B cell (primary cell): ENCODE data around the gene SRSF1. TPM values are rescaled to one million over a fixed set of nuclear protein-coding genes. Genes with fewer than 3 reads are reported as not detected.

Experiments
- ATAC-seq: fragments of 200-7000 bp; cut with Tn5 transposase; one replicate; pipeline ENCODE4 v1.10.0; 2021; ENCODE audit warnings: low read depth, mild to moderate bottlenecking, moderate number of reproducible peaks, moderate library complexity
- CTCF ChIA-PET: fragments of 350-600 bp; sonication (Branson Sonifier 250); formaldehyde crosslinking; loops from one replicate; lab custom pipeline; 2021; ENCODE audit warnings: antibody characterized with exemption, inconsistent platforms; lab: Charles Lee
- POLR2A ChIA-PET: fragments of 350-600 bp; sonication (Branson Sonifier 250); formaldehyde crosslinking; loops from one replicate; lab custom pipeline; 2021; ENCODE audit warnings: antibody characterized with exemption; lab: Charles Lee
- DNase-seq: peaks from one replicate; pipeline ENCODE4 v3.0.0; 2013
- H2AFZ ChIP-seq: 2 replicates; pipeline ENCODE4 v1.6.1; 2012; ENCODE audit warnings: mild to moderate bottlenecking, low read depth, low read length; ENCODE audit not compliant: insufficient read depth, poor library complexity, severe bottlenecking
- H3K27ac ChIP-seq, 2 donors: 1 replicate in 1 of 2; 2 replicates in 1 of 2; pipeline ENCODE4 v1.5.1; 2012 to 2013; ENCODE audit warnings: low read length in 2 of 2, mild to moderate bottlenecking in 2 of 2, moderate library complexity in 1 of 2
- H3K27me3 ChIP-seq, 4 experiments: fragments of 200-600 bp in 1 of 4; sonication (generic) in 1 of 4; replicated peaks in 1 of 4; 1 replicate in 2 of 4; 2 replicates in 2 of 4; pipeline versions ENCODE4 v1.6.1 to v1.7.0; 2013 to 2016; ENCODE audit warnings: low read length in 3 of 4, mild to moderate bottlenecking in 2 of 4, mixed read lengths in 1 of 4, moderate library complexity in 1 of 4; ENCODE audit not compliant: insufficient read depth in 4 of 4, control insufficient read depth in 3 of 4; ENCODE audit errors: control extremely low read depth in 1 of 4
- H3K36me3 ChIP-seq, 2 experiments: replicated peaks in 1 of 2; 1 replicate in 1 of 2; 2 replicates in 1 of 2; pipeline versions ENCODE4 v1.6.1 to v1.7.1; 2013; ENCODE audit warnings: low read length in 1 of 2; ENCODE audit not compliant: insufficient read depth in 2 of 2, control insufficient read depth in 1 of 2; ENCODE audit errors: control extremely low read depth in 1 of 2, extremely low read depth in 1 of 2
- H3K4me1 ChIP-seq, 2 donors: fragments of 200-600 bp in 1 of 2; sonication (generic) in 1 of 2; 1 replicate in 1 of 2; 2 replicates in 1 of 2; pipeline versions ENCODE4 v1.5.1 to v1.6.1; 2013 to 2017; ENCODE audit warnings: low read length in 2 of 2; ENCODE audit not compliant: control insufficient read depth in 2 of 2, insufficient read depth in 2 of 2
- H3K4me2 ChIP-seq: replicated peaks from 2 replicates; pipeline ENCODE3; 2012; ENCODE audit warnings: mild to moderate bottlenecking, low read depth, low read length; ENCODE audit not compliant: poor library complexity, severe bottlenecking
- H3K4me3 ChIP-seq, 5 experiments: fragments of 200-600 bp in 1 of 5; sonication (generic) in 1 of 5; 1 replicate in 3 of 5; 2 replicates in 2 of 5; pipeline versions ENCODE4 v1.5.1 to v1.7.0; 2011 to 2016; ENCODE audit warnings: low read length in 4 of 5, mild to moderate bottlenecking in 4 of 5, low read depth in 2 of 5, control low read depth in 1 of 5, moderate library complexity in 1 of 5; ENCODE audit not compliant: insufficient read depth in 1 of 5; ENCODE audit errors: control extremely low read depth in 1 of 5, extremely low read depth in 1 of 5
- H3K79me2 ChIP-seq: fragments of 200-600 bp; sonication (generic); one replicate; pipeline ENCODE4 v1.6.0; 2016; ENCODE audit warnings: low read length; ENCODE audit not compliant: control insufficient read depth, insufficient read depth
- H3K9ac ChIP-seq: fragments of 200-600 bp; sonication (generic); 2 replicates; pipeline ENCODE4 v1.6.1; 2017; ENCODE audit warnings: mild to moderate bottlenecking, low read length, moderate library complexity
- H3K9me3 ChIP-seq, 3 donors: one replicate each; pipeline versions ENCODE4 v1.6.1 to v1.7.1; 2013; ENCODE audit warnings: low read length in 2 of 3; ENCODE audit not compliant: control insufficient read depth in 2 of 3, insufficient read depth in 1 of 3; ENCODE audit errors: control extremely low read depth in 1 of 3
- H4K20me1 ChIP-seq: 2 replicates; pipeline ENCODE4 v1.6.0; 2012; ENCODE audit warnings: mild to moderate bottlenecking, low read length; ENCODE audit not compliant: insufficient read depth, control insufficient read depth, poor library complexity, severe bottlenecking
- H3K27ac Mint-ChIP-seq: one replicate; pipeline ENCODE4 v1.8.0; 2021; ENCODE audit warnings: mixed read lengths
- H3K27me3 Mint-ChIP-seq: one replicate; pipeline ENCODE4 v1.8.0; 2021; ENCODE audit warnings: mixed read lengths
- H3K4me1 Mint-ChIP-seq: one replicate; pipeline ENCODE4 v1.8.0; 2021; ENCODE audit warnings: mixed read lengths
- H3K4me3 Mint-ChIP-seq: one replicate; pipeline ENCODE4 v1.8.0; 2021; ENCODE audit warnings: mixed read lengths
- H3K9me3 Mint-ChIP-seq: one replicate; pipeline ENCODE4 v1.8.0; 2022; ENCODE audit warnings: mixed read lengths; ENCODE audit not compliant: insufficient read depth
- CTCF ChIP-seq: fragments of 200-600 bp; IDR thresholded peaks from one replicate; pipeline ENCODE4 v1.8.0; 2022; ENCODE audit warnings: antibody characterized with exemption, mild to moderate bottlenecking
- EZH2 ChIP-seq: IDR thresholded peaks from 2 replicates; pipeline ENCODE4 v1.6.1; 2012; ENCODE audit warnings: borderline replicate concordance, low read depth, mild to moderate bottlenecking, moderate library complexity, low read length; ENCODE audit not compliant: insufficient read depth, poor library complexity, severe bottlenecking
- WGBS: methylation state at CpG from one replicate; pipeline ENCODE4 v1.1.5; 2013; ENCODE audit warnings: missing lambda C conversion rate; ENCODE audit not compliant: insufficient coverage; 5-methylcytosine and 5-hydroxymethylcytosine counted together
- intact Hi-C: fragments of 100-400 bp; cut with micrococcal nuclease; formaldehyde crosslinking; loops from one replicate; pipeline ENCODE4 v1.10.0; 2022
- polyA plus RNA-seq: library from polyadenylated mRNA; depleted of rRNA; stranded (reverse); fragments of >200 nt; gene quantifications from 2 replicates; pipeline ENCODE4 v1.2.3, GENCODE V29; 2012
- total RNA-seq, 2 donors: library from RNA; stranded (reverse); fragments of 120-200 nt in 1 of 2; gene quantifications; 1 replicate in 1 of 2; 2 replicates in 1 of 2; pipeline versions ENCODE4 v1.2.3 to v1.2.4, GENCODE V29; 2013 to 2022

SRSF1 gene
- total and polyA plus RNA-seq, 2 donors (not counting 1 experiment from before 2014, with no cell fraction given): 163 to 250 TPM

- peaks cover 25 to 38% of the 10 kb centered on the region in 2 donors for H3K4me1 ChIP-seq
- peak overlapping the region; percentile 100 for H3K27ac Mint-ChIP-seq
- H4K20me1 ChIP-seq: peaks cover 44% of the 10 kb centered on the region
- ATAC-seq: peak; percentile 5
- peak overlapping the region; percentile 94 for H3K4me2 ChIP-seq
- H3K27ac ChIP-seq: peak overlapping the region; percentile 93 to 95
- peaks cover 41% of the 10 kb centered on the region for H3K79me2 ChIP-seq
- H3K9me3 ChIP-seq: peaks cover 0 to 1% (median 0%) of the 10 kb centered on the region in 3 donors
- no peaks in the 10 kb centered on the region for H3K9me3 Mint-ChIP-seq
- WGBS: 0% methylated on average over 20 of the region's 20 CpGs
- ChIA-PET CTCF (interaction anchor here (0.6 to 2.4 kb wide), 10 partner anchors 8 to 498 kb away, joined by 3 to 17 read pairs (median 4); partner anchors contain the start of gene MRPS23), POLR2A (interaction anchor here (0.5 to 2.6 kb wide), 8 partner anchors 9 to 1148 kb away, joined by 3 to 17 read pairs (median 8); partner anchors contain the start of genes DYNLL2, MRPS23, SKA2 and VEZF1)
- H3K4me3 Mint-ChIP-seq: peak overlapping the region; percentile 100
- peak overlapping the region; percentile 89 for H2AFZ ChIP-seq
- TF ChIP-seq CTCF (no peak), EZH2 (no peak)
- no peak for DNase-seq
- no peaks in the 10 kb centered on the region for H3K27me3 ChIP-seq
- intact Hi-C loops: loop anchor here (2.0 to 10.0 kb wide), 5 partner anchors 626 to 1174 kb away; partner anchors contain the start of genes AKAP1, C17orf67, DGKE and MSI2
- H3K36me3 ChIP-seq: peaks cover 2 to 40% of the 10 kb centered on the region in 2 experiments
- H3K27me3 Mint-ChIP-seq: no peaks in the 10 kb centered on the region
- H3K9ac ChIP-seq: peak overlapping the region; percentile 96
- H3K4me1 Mint-ChIP-seq: peaks cover 48% of the 10 kb centered on the region
- H3K4me3 ChIP-seq: peak overlapping the region; percentile 83 to 100 (median 96)
These were observed 504 bp downstream of the SRSF1 start for GRCh38 chr17:58006560-58006923.
